ENCODE data around the gene PBXIP1. TPM values are rescaled to one million over a fixed set of nuclear protein-coding genes. Genes with fewer than 3 reads are reported as not detected.

Gene PBXIP1
- total and polyA plus RNA-seq, 2 experiments from 2014 or later = 26.4 to 70.4 TPM

GRCh38 chr1:154994591-154994990, 38.7 kb upstream of the PBXIP1 start:
- DNase-seq = no peak
- in situ Hi-C loops (cut with MboI) = no loop called here
- Histone ChIP-seq H3K4me3 (no peak overlapping the region), H3F3A (ENCODE audit: insufficient read depth) (peaks cover 5% of the 10 kb centered on the region; the same call in 1 of the 2 replicates), H4K20me1 (ENCODE audit: insufficient read depth) (no peaks in the 10 kb centered on the region), H3K27me3 (replicated peaks; ENCODE audit: insufficient read depth) (no peaks in the 10 kb centered on the region), H3K9me3 (ENCODE audit: low read depth) (no peaks in the 10 kb centered on the region), H3K4me2 (ENCODE audit: unreplicated experiment) (no peak overlapping the region), H3K9ac (no peak overlapping the region), H3K9me2 (ENCODE audit: insufficient read depth) (no peaks in the 10 kb centered on the region), H3K36me3 (ENCODE audit: low read depth) (no peaks in the 10 kb centered on the region), H3K79me2 (ENCODE audit: insufficient read depth) (no peaks in the 10 kb centered on the region), H2AFZ (no peak overlapping the region), H3K27ac (no peak overlapping the region), H3K4me1 (ENCODE audit: insufficient read depth) (0 out of 2 replicates have a peak, but pooled peaks cover 3% of the 10 kb centered on the region)
- no peak for TF ChIP-seq EZH2 (IDR thresholded peaks at IDR 0.05; ENCODE audit: insufficient read depth, poor library complexity, severe bottlenecking)
- no peak for TF ChIP-seq EZH2phosphoT487 (IDR thresholded peaks at IDR 0.05; ENCODE audit: insufficient read depth, low read depth)
- WGBS, 2 experiments (ENCODE audit: low coverage in 1 of 2, low lambda C conversion rate in 2 of 2, missing lambda C conversion rate in 2 of 2) = 67% methylated on average over 3 of the region's 3 CpGs

GRCh38 chr1:154994269-154994587, 38.3 kb upstream of the PBXIP1 start:
- WGBS, 2 experiments (ENCODE audit: low coverage in 1 of 2, low lambda C conversion rate in 2 of 2, missing lambda C conversion rate in 2 of 2) = 87 to 94% methylated on average over 1 of the region's 1 CpG
- Histone ChIP-seq H3K9me2 (ENCODE audit: insufficient read depth) (no peaks in the 10 kb centered on the region), H4K20me1 (ENCODE audit: insufficient read depth) (no peaks in the 10 kb centered on the region), H3K79me2 (ENCODE audit: insufficient read depth) (no peaks in the 10 kb centered on the region), H3K27me3 (replicated peaks; ENCODE audit: insufficient read depth) (no peaks in the 10 kb centered on the region), H3K9me3 (ENCODE audit: low read depth) (no peaks in the 10 kb centered on the region), H3K4me1 (ENCODE audit: insufficient read depth) (0 out of 2 replicates have a peak, but pooled peaks cover 3% of the 10 kb centered on the region), H3K4me2 (ENCODE audit: unreplicated experiment) (no peak overlapping the region), H3K27ac (no peak overlapping the region), H2AFZ (no peak overlapping the region), H3K36me3 (ENCODE audit: low read depth) (no peaks in the 10 kb centered on the region), H3F3A (ENCODE audit: insufficient read depth) (peaks cover 5% of the 10 kb centered on the region; the same call in 1 of the 2 replicates), H3K4me3 (no peak overlapping the region), H3K9ac (no peak overlapping the region)
- DNase-seq = no peak
- TF ChIP-seq EZH2phosphoT487 (IDR thresholded peaks at IDR 0.05; ENCODE audit: insufficient read depth, low read depth) = no peak
- no peak for TF ChIP-seq EZH2 (IDR thresholded peaks at IDR 0.05; ENCODE audit: insufficient read depth, poor library complexity, severe bottlenecking)
- in situ Hi-C loops (cut with MboI) = no loop called here

- no peaks in the 10 kb centered on the region for H3K9me2 ChIP-seq (ENCODE audit: insufficient read depth)
- H3F3A ChIP-seq (ENCODE audit: insufficient read depth) = peaks cover 5% of the 10 kb centered on the region; the same call in 1 of the 2 replicates
- 0 out of 2 replicates have a peak, but pooled peaks cover 3% of the 10 kb centered on the region for H3K4me1 ChIP-seq (ENCODE audit: insufficient read depth)
- H3K4me3 ChIP-seq = no peak within 1 kb of the TSS
- H3K79me2 ChIP-seq (ENCODE audit: insufficient read depth) = no peaks in the 10 kb centered on the region
- no peaks in the 10 kb centered on the region for H3K9me3 ChIP-seq (ENCODE audit: low read depth)
- TF ChIP-seq EZH2 (IDR thresholded peaks at IDR 0.05; ENCODE audit: insufficient read depth, poor library complexity, severe bottlenecking) (no peak), EZH2phosphoT487 (IDR thresholded peaks at IDR 0.05; ENCODE audit: insufficient read depth, low read depth) (no peak)
- H3K36me3 ChIP-seq (ENCODE audit: low read depth) = 0 out of 2 replicates have a peak, but pooled peaks cover 5% of the 10 kb centered on the region
- WGBS, 2 experiments (ENCODE audit: low coverage in 1 of 2, low lambda C conversion rate in 2 of 2, missing lambda C conversion rate in 2 of 2) = 69 to 75% methylated on average over 8 of the region's 8 CpGs
- no peak for DNase-seq
- H2AFZ ChIP-seq = no peak within 1 kb of the TSS
- in situ Hi-C loops (cut with MboI) = no loop called here
- H3K9ac ChIP-seq = no peak within 1 kb of the TSS
- no peak within 1 kb of the TSS for H3K27ac ChIP-seq
- H3K27me3 ChIP-seq (replicated peaks; ENCODE audit: insufficient read depth) = no peaks in the 10 kb centered on the region
- H4K20me1 ChIP-seq (ENCODE audit: insufficient read depth) = no peaks in the 10 kb centered on the region
- no peak within 1 kb of the TSS for H3K4me2 ChIP-seq (ENCODE audit: unreplicated experiment)
Observed at GRCh38 chr1:154993572-154994268, 37.8 kb upstream of the PBXIP1 start, which contains the start of gene LENEP. TSS of gene LENEP (plus strand) at chr1:154993586. CDS start at chr1:154993608, 22 bp downstream.

- TF ChIP-seq EZH2phosphoT487 (IDR thresholded peaks at IDR 0.05; ENCODE audit: insufficient read depth, low read depth) = no peak
- TF ChIP-seq EZH2 (IDR thresholded peaks at IDR 0.05; ENCODE audit: insufficient read depth, poor library complexity, severe bottlenecking) = no peak
- Histone ChIP-seq H3K9me2 (ENCODE audit: insufficient read depth) (no peaks in the 10 kb centered on the region), H3K9ac (no peak overlapping the region), H3K9me3 (ENCODE audit: low read depth) (no peaks in the 10 kb centered on the region), H3K79me2 (ENCODE audit: insufficient read depth) (0 out of 2 replicates have a peak, but pooled peaks cover 2% of the 10 kb centered on the region), H2AFZ (no peak overlapping the region), H3K27ac (no peak overlapping the region), H4K20me1 (ENCODE audit: insufficient read depth) (no peaks in the 10 kb centered on the region), H3K36me3 (ENCODE audit: low read depth) (0 out of 2 replicates have a peak, but pooled peaks cover 8% of the 10 kb centered on the region), H3K4me1 (ENCODE audit: insufficient read depth) (0 out of 2 replicates have a peak, but pooled peaks cover 3% of the 10 kb centered on the region), H3K27me3 (replicated peaks; ENCODE audit: insufficient read depth) (no peaks in the 10 kb centered on the region), H3K4me2 (ENCODE audit: unreplicated experiment) (no peak overlapping the region), H3K4me3 (no peak overlapping the region), H3F3A (ENCODE audit: insufficient read depth) (peaks cover 5% of the 10 kb centered on the region; the same call in 1 of the 2 replicates)
- in situ Hi-C loops (cut with MboI) = no loop called here
- DNase-seq = peak; percentile 61
- WGBS, 2 experiments (ENCODE audit: low coverage in 1 of 2, low lambda C conversion rate in 2 of 2, missing lambda C conversion rate in 2 of 2) = 83 to 87% methylated on average over 14 of the region's 14 CpGs
Observed at GRCh38 chr1:154992721-154993571, 37.0 kb upstream of the PBXIP1 start.

Measured in GM23248 (cell line).